Neuronal stem cell (in vitro differentiated cells): ENCODE measurements around the gene PICALM.
A peak's percentile ranks its signal among the peaks of the same experiment; 100 is the strongest.

ENCODE experiments used
- DNase-seq: peaks from one replicate; pipeline ENCODE4 v3.0.0-alpha.2; 2013; ENCODE audit warnings: low spot score
- H2AFZ ChIP-seq: one replicate; pipeline ENCODE4 v1.6.1; 2013; ENCODE audit warnings: mild to moderate bottlenecking, low read length, inconsistent platforms
- H2AK5ac ChIP-seq: 2 replicates; pipeline ENCODE4 v1.6.1; 2013; ENCODE audit warnings: low read depth, mild to moderate bottlenecking, inconsistent platforms, low read length, moderate library complexity, mixed read lengths
- H2BK120ac ChIP-seq: 2 replicates; pipeline ENCODE4 v1.6.1; 2013; ENCODE audit warnings: low read depth, mild to moderate bottlenecking, inconsistent platforms, low read length, moderate library complexity, mixed read lengths
- H2BK12ac ChIP-seq: one replicate; pipeline ENCODE4 v1.6.1; 2013; ENCODE audit warnings: low read length, inconsistent platforms
- H2BK15ac ChIP-seq: 2 replicates; pipeline ENCODE4 v1.6.1; 2013; ENCODE audit warnings: mild to moderate bottlenecking, low read length, inconsistent platforms, mixed read lengths
- H2BK5ac ChIP-seq: one replicate; pipeline ENCODE4 v1.6.1; 2013; ENCODE audit warnings: inconsistent platforms, mild to moderate bottlenecking, low read length, moderate library complexity
- H3K14ac ChIP-seq: one replicate; pipeline ENCODE4 v1.6.1; 2013; ENCODE audit warnings: low read length, inconsistent platforms
- H3K18ac ChIP-seq: 2 replicates; pipeline ENCODE4 v1.6.1; 2013; ENCODE audit warnings: low read length, inconsistent platforms
- H3K23ac ChIP-seq: 2 replicates; pipeline ENCODE4 v1.6.1; 2013; ENCODE audit warnings: low read depth, mild to moderate bottlenecking, mixed read lengths, low read length, inconsistent platforms; ENCODE audit not compliant: poor library complexity
- H3K27ac ChIP-seq: replicated peaks from 3 replicates; pipeline ENCODE4 v1.5.1; 2013; ENCODE audit warnings: low read length, inconsistent platforms
- H3K27me3 ChIP-seq, 3 experiments: 2 replicates each; pipeline ENCODE4 v1.6.1; 2013; ENCODE audit warnings: low read length in 3 of 3, mild to moderate bottlenecking in 2 of 3, inconsistent platforms in 1 of 3, low read depth in 1 of 3, mixed read lengths in 1 of 3, moderate library complexity in 1 of 3; ENCODE audit not compliant: control insufficient read depth in 3 of 3, insufficient read depth in 3 of 3
- H3K36me3 ChIP-seq, 2 donors: replicated peaks in 1 of 2; 2 replicates each; pipeline ENCODE4 v1.6.1; 2013; ENCODE audit warnings: low read length in 2 of 2; ENCODE audit not compliant: control insufficient read depth in 2 of 2, insufficient read depth in 2 of 2
- H3K4ac ChIP-seq: 2 replicates; pipeline ENCODE4 v1.6.1; 2013; ENCODE audit warnings: inconsistent platforms, mild to moderate bottlenecking, low read length, moderate library complexity
- H3K4me1 ChIP-seq, 2 donors: 1 replicate in 1 of 2; 2 replicates in 1 of 2; pipeline ENCODE4 v1.6.1; 2013; ENCODE audit warnings: low read length in 2 of 2, low read depth in 1 of 2; ENCODE audit not compliant: control insufficient read depth in 2 of 2, insufficient read depth in 1 of 2
- H3K4me2 ChIP-seq: one replicate; pipeline ENCODE4 v1.6.1; 2013; ENCODE audit warnings: mild to moderate bottlenecking, low read length, inconsistent platforms; ENCODE audit not compliant: insufficient read depth, poor library complexity, severe bottlenecking
- H3K4me3 ChIP-seq, 2 donors: 2 replicates each; pipeline ENCODE4 v1.5.1; 2013; ENCODE audit warnings: low read length in 2 of 2, mild to moderate bottlenecking in 2 of 2, inconsistent platforms in 1 of 2, moderate library complexity in 1 of 2
- H3K79me1 ChIP-seq: one replicate; pipeline ENCODE4 v1.6.1; 2013; ENCODE audit warnings: low read depth, mild to moderate bottlenecking, inconsistent platforms, low read length, moderate library complexity
- H3K9ac ChIP-seq: one replicate; pipeline ENCODE4 v1.6.1; 2013; ENCODE audit warnings: mild to moderate bottlenecking, low read depth, low read length, inconsistent platforms; ENCODE audit not compliant: poor library complexity
- H3K9me3 ChIP-seq, 2 donors: replicated peaks in 1 of 2; 2 replicates each; pipeline versions ENCODE3 to v1.6.1; 2013; ENCODE audit warnings: low read length in 2 of 2, mild to moderate bottlenecking in 2 of 2, inconsistent platforms in 1 of 2, low read depth in 1 of 2, mixed read lengths in 1 of 2, moderate library complexity in 1 of 2; ENCODE audit not compliant: control insufficient read depth in 2 of 2, insufficient read depth in 1 of 2
- H4K8ac ChIP-seq: one replicate; pipeline ENCODE4 v1.6.1; 2013; ENCODE audit warnings: low read depth, mild to moderate bottlenecking, inconsistent platforms, low read length, moderate library complexity
- H4K91ac ChIP-seq: one replicate; pipeline ENCODE4 v1.6.1; 2013; ENCODE audit warnings: low read length, low read depth, mild to moderate bottlenecking, inconsistent platforms; ENCODE audit not compliant: poor library complexity
- WGBS, 2 donors: extraction: QIAGEN DNeasy Blood & Tissue Kit; methylation state at CpG; one replicate each; pipeline ENCODE4 v1.1.7; 2013; ENCODE audit warnings: missing lambda C conversion rate in 2 of 2, mixed read lengths in 1 of 2; ENCODE audit not compliant: insufficient read length in 2 of 2, insufficient replicate concordance in 1 of 2; ENCODE audit errors: extremely low coverage in 2 of 2; 5-methylcytosine and 5-hydroxymethylcytosine counted together

Gene PICALM

DNA sequence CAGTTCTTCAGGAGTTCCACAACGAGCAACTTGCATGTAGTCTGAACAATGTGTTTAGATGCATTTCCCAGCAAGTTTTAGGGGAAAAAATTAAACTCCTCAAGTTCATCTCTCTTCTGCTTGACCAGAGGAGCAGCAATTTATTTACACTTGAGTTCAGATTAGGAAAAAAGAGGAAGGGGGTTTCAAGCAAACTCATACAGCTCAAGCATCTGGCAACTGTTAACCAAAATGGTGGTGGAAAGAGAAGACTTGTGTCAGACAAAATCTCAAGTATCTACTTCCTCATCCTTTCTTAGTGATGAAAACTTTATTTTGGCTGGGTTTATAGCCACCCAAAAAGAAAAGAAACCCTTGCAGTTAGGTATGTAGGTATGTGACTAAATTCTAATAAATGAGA is 29.1 kb upstream of the PICALM start:
- H3K4me2 ChIP-seq: no peak overlapping the region
- no peak overlapping the region for H4K91ac ChIP-seq
- no peak overlapping the region for H3K4ac ChIP-seq
- H3K27me3 ChIP-seq: no peaks in the 10 kb centered on the region
- H3K23ac ChIP-seq: no peak overlapping the region
- no peak overlapping the region for H3K4me3 ChIP-seq
- H2BK15ac ChIP-seq: no peak overlapping the region
- no peak overlapping the region for H2BK12ac ChIP-seq
- H2BK120ac ChIP-seq: no peak overlapping the region
- H3K9me3 ChIP-seq: no peaks in the 10 kb centered on the region
- no peak overlapping the region for H2BK5ac ChIP-seq
- H2AK5ac ChIP-seq: no peak overlapping the region
- no peaks in the 10 kb centered on the region for H3K4me1 ChIP-seq
- no peak overlapping the region for H3K18ac ChIP-seq
- H4K8ac ChIP-seq: no peak overlapping the region
- H3K27ac ChIP-seq: no peak overlapping the region
- no peak overlapping the region for H2AFZ ChIP-seq
- H3K14ac ChIP-seq: no peak overlapping the region
- DNase-seq: no peak
- H3K36me3 ChIP-seq: no peaks in the 10 kb centered on the region
- no peaks in the 10 kb centered on the region for H3K79me1 ChIP-seq
- no CpG with 5 or more reads among the region's 1 CpG for WGBS, 2 donors
- no peak overlapping the region for H3K9ac ChIP-seq

DNA sequence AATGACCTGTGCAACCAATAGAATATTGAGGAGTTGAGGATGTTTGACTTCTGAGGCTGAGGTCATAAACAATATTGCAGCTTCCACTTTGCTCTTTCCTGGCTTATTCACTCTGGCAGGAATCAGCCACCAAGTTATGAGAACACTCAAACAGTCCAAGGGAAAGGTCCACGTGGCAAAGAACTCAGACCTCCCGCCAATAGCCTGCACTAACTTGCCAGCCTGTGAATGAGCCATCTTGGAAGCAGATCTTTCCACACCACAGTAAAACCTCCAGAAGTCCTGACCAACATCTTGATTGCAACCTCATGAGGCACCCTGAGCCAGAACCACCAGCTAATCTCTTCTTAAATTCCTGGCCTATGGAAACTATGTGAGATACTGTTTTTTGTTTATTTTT is 22.7 kb upstream of the PICALM start:
- H2AFZ ChIP-seq: peak overlapping the region; percentile 29
- H2BK12ac ChIP-seq: no peak overlapping the region
- H4K91ac ChIP-seq: no peak overlapping the region
- no peak for DNase-seq
- no peak overlapping the region for H2AK5ac ChIP-seq
- no peak overlapping the region for H2BK15ac ChIP-seq
- H3K4me3 ChIP-seq: no peak overlapping the region
- no peak overlapping the region for H3K4me2 ChIP-seq
- H2BK120ac ChIP-seq: no peak overlapping the region
- H3K79me1 ChIP-seq: no peaks in the 10 kb centered on the region
- no peak overlapping the region for H2BK5ac ChIP-seq
- no peak overlapping the region for H3K18ac ChIP-seq
- H3K9ac ChIP-seq: no peak overlapping the region
- WGBS, 2 donors: no CpG with 5 or more reads among the region's 2 CpGs
- H3K27me3 ChIP-seq: no peaks in the 10 kb centered on the region
- H3K14ac ChIP-seq: no peak overlapping the region
- H3K36me3 ChIP-seq: no peaks in the 10 kb centered on the region
- H4K8ac ChIP-seq: no peak overlapping the region
- no peak overlapping the region for H3K4ac ChIP-seq
- H3K27ac ChIP-seq: no peak overlapping the region
- no peak overlapping the region for H3K23ac ChIP-seq
- H3K4me1 ChIP-seq: no peaks in the 10 kb centered on the region
- H3K9me3 ChIP-seq: no peaks in the 10 kb centered on the region

DNA sequence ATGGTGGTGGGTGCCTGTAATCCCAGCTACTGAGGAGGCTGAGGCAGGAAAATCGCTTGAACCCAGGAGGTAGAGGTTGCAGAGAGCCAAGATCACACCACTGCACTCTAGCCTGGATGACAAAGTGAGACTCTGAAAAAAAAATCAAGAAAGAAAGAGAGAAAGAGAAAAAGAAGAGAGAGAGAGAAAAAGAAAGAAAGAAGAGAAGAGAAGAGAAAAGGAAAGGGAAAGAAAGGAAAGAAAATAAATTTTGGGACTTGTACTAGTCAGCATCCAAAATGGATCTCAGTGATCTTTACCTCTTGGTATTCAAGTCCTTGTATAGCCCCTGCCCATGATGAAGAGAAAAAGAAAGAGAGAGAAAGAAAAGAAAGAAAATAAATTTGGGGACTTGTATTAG is 22.2 kb upstream of the PICALM start:
- Histone ChIP-seq H2BK5ac (no peak overlapping the region), H3K14ac (no peak overlapping the region), H3K9ac (no peak overlapping the region), H4K91ac (no peak overlapping the region), H3K27me3 (no peaks in the 10 kb centered on the region), H4K8ac (no peak overlapping the region), H3K4ac (no peak overlapping the region), H3K36me3 (no peaks in the 10 kb centered on the region), H2BK12ac (no peak overlapping the region), H2BK15ac (no peak overlapping the region), H3K4me2 (no peak overlapping the region), H3K4me3 (no peak overlapping the region), H3K9me3 (no peaks in the 10 kb centered on the region), H3K4me1 (no peaks in the 10 kb centered on the region), H3K18ac (no peak overlapping the region), H3K23ac (no peak overlapping the region), H2AK5ac (no peak overlapping the region), H3K27ac (no peak overlapping the region), H3K79me1 (no peaks in the 10 kb centered on the region), H2AFZ (no peak overlapping the region), H2BK120ac (no peak overlapping the region)
- DNase-seq: no peak
- WGBS, 2 donors: no CpG with 5 or more reads among the region's 1 CpG

DNA sequence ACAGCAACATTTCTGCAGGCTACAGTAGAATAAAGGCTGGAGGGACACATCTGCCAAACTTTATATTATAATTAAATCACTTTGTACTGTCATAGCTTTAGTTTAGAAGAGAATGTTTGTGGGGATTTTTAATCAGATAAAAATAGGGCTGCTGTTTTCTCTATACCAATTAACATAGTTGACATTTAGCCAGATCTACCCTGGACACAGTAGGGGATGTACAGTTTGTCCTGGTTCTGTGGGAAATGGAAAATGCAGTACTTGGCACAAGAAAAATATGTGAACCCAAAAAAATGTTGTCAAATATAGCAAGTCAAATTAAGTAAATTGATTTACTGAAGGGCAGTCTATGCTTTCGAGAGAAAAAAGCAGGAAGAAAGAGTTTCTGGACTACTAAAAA is 20.8 kb upstream of the PICALM start:
- Histone ChIP-seq H3K4me1 (no peaks in the 10 kb centered on the region), H2AK5ac (no peak overlapping the region), H3K4me3 (no peak overlapping the region), H3K14ac (no peak overlapping the region), H3K4me2 (no peak overlapping the region), H3K9me3 (no peaks in the 10 kb centered on the region), H2BK15ac (no peak overlapping the region), H2AFZ (no peak overlapping the region), H3K79me1 (no peaks in the 10 kb centered on the region), H2BK12ac (no peak overlapping the region), H2BK120ac (no peak overlapping the region), H2BK5ac (no peak overlapping the region), H3K4ac (no peak overlapping the region), H3K9ac (no peak overlapping the region), H4K8ac (no peak overlapping the region), H3K27ac (no peak overlapping the region), H3K18ac (no peak overlapping the region), H3K23ac (no peak overlapping the region), H3K27me3 (no peaks in the 10 kb centered on the region), H4K91ac (no peak overlapping the region), H3K36me3 (no peaks in the 10 kb centered on the region)
- no CpG with 5 or more reads among the region's 1 CpG for WGBS, 2 donors
- DNase-seq: no peak
